ENCODE data around the gene ARHGAP22. TPM values are rescaled to one million over a fixed set of nuclear protein-coding genes. Genes with fewer than 3 reads are reported as not detected.
A peak's percentile ranks its signal among the peaks of the same experiment; 100 is the strongest.

Gene ARHGAP22
- total RNA-seq, 1 experiment from 2014 or later, result 0.24 TPM

GRCh38 chr10:48574322-48574796, 30.5 kb downstream of the ARHGAP22 start:
- in situ Hi-C loops (cut with HindIII; ENCODE audit: low pct_unique_long_range_greater_than_20kb, low sequenced_read_pairs), result no loop called here
- DNase-seq (ENCODE audit: low read depth, low spot score), result no peak

DNA sequence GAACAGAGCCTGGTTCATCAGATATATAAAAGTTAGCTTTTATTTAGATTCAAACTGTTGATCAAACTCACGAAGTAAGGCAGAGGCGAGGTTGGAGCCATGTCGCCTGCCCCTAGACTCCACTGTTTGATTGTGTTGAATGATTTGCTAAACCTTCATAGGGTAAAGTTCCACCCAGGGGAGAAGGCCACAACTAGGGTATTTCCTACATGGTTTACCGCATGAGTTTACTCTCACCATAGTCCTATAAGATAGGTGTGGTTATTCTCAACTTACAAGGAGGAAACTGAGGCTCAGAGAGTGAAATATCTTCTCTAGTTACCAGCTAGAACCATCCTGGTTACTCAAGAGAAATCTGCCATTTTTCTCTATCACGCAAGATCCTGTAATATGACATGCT, 31.8 kb downstream of the ARHGAP22 start:
- no peak for DNase-seq (ENCODE audit: low read depth, low spot score)
- in situ Hi-C loops (cut with HindIII; ENCODE audit: low pct_unique_long_range_greater_than_20kb, low sequenced_read_pairs), result no loop called here

- in situ Hi-C loops (cut with HindIII; ENCODE audit: low pct_unique_long_range_greater_than_20kb, low sequenced_read_pairs), result no loop called here
- DNase-seq (ENCODE audit: low read depth, low spot score), result no peak
These were observed 32.5 kb downstream of the ARHGAP22 start for GRCh38 chr10:48572414-48572813.

DNA sequence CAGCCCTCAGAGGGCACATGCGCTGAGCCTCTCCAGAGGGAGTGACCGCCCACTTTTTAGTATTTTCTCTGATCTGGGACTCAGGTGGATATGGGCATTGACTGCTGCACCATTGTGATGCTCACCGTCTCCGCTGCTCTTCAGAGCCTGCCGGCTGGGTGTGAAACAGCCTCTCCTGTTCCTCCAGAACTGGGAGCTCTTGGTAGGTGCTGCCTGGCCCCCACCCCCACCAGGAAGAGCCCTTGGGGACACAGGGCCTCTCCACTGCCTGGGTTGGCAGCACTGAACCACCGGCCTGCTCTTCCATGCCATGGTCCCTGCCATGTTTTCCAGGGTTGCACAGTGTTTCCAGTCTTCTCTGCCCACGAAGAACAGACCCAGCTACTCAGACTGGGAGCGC, 36.3 kb downstream of the ARHGAP22 start:
- no peak for DNase-seq (ENCODE audit: low read depth, low spot score)
- in situ Hi-C loops (cut with HindIII; ENCODE audit: low pct_unique_long_range_greater_than_20kb, low sequenced_read_pairs), result no loop called here

DNA sequence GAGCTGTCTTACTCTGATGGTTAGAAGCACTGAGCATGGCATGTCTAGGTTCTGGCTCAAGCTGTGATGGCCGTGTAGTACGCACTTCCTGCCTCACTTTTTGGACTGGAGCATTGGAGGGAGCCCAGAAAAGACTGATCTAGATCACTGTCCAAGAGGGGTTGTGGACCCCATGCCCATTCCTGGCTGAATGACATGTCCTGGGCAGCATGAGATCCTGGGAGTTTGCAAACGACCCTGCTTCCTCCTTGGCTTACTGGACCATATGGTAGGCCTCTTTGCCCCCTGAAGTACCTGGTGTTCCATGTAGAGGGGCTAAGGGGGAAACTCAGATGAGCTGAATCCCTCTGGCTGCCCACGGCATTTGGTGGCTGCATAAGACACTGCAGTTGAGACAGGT, 36.7 kb downstream of the ARHGAP22 start:
- in situ Hi-C loops (cut with HindIII; ENCODE audit: low pct_unique_long_range_greater_than_20kb, low sequenced_read_pairs), result no loop called here
- DNase-seq (ENCODE audit: low read depth, low spot score), result no peak

- in situ Hi-C loops (cut with HindIII; ENCODE audit: low pct_unique_long_range_greater_than_20kb, low sequenced_read_pairs), result no loop called here
- DNase-seq (ENCODE audit: low read depth, low spot score), result no peak
These were observed 37.5 kb downstream of the ARHGAP22 start for GRCh38 chr10:48567346-48567745.

- in situ Hi-C loops (cut with HindIII; ENCODE audit: low pct_unique_long_range_greater_than_20kb, low sequenced_read_pairs), result no loop called here
- DNase-seq (ENCODE audit: low read depth, low spot score), result no peak
These were observed 40.3 kb downstream of the ARHGAP22 start for GRCh38 chr10:48564466-48565160.

DNA sequence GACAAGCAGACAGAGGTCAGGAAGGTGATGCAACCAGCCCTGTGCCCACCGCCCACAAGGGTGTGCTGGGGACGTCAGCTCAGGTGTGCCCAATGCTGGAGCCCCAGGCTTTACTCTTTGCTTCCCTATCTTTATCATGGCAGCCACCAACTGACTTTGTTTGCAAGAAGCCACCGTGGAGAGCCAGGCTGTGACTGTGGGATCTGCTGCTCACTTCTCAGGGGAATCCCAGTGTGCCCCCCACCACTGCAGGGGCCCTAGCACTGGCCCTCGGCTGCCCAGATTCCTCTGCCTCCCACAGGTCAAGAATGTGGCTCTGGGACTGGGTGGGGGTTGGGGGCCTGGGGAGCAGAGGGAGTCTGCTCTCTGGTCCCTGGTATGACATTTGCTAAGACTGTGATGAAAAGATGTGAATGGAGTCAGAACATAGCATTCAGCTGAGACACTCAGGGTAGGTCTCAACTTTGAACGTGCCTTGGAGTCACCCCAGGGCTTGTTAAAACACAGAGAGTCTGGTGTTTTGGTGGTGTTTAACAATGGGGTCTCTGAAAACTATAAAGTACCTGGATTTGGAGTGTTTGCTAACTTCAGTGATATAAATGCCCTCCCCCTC, 47.3 kb downstream of the ARHGAP22 start:
- in situ Hi-C loops (cut with HindIII; ENCODE audit: low pct_unique_long_range_greater_than_20kb, low sequenced_read_pairs), result no loop called here
- no peak for DNase-seq (ENCODE audit: low read depth, low spot score)

GRCh38 chr10:48556713-48557112, 48.2 kb downstream of the ARHGAP22 start:
- in situ Hi-C loops (cut with HindIII; ENCODE audit: low pct_unique_long_range_greater_than_20kb, low sequenced_read_pairs), result no loop called here
- no peak for DNase-seq (ENCODE audit: low read depth, low spot score)

- in situ Hi-C loops (cut with HindIII; ENCODE audit: low pct_unique_long_range_greater_than_20kb, low sequenced_read_pairs), result no loop called here
- DNase-seq (ENCODE audit: low read depth, low spot score), result no peak
These were observed 48.8 kb downstream of the ARHGAP22 start for GRCh38 chr10:48556065-48556464.

DNA sequence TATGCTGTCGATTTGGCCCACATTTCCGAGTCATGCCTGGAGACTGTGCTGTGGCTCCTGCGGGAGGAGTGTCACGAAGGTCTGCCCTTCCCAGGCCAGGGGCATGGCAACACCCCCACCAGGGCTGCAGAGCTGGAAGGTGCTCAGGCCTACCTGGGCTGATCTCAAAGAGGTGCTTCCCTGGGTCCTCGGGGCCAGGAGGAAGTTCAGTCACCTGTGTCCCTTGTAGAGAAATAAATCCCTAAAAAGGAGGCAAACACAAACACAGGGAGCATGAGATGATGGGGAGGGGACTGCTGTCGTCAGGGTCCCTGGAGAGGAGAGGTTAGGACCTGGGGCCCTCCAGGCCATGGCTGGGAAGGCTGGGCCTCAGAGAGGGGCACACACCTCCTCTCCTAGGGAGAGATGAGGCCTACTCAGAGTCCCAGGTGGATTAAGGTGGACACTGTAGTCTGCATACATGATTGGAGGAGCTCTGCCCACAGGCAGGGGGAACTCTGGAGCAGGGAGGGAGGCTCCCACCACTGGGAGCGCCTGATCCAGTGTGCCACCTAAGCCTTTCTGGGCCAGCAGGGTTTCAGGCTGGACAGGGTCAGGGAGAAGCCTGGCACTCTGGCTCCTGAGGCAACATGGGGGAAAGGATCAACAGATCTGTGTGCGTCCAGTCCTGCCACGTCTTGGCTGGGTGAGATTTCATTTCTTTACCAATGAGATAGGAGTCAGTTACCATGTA, 49.4 kb downstream of the ARHGAP22 start:
- in situ Hi-C loops (cut with HindIII; ENCODE audit: low pct_unique_long_range_greater_than_20kb, low sequenced_read_pairs), result no loop called here
- DNase-seq (ENCODE audit: low read depth, low spot score), result no peak

DNA sequence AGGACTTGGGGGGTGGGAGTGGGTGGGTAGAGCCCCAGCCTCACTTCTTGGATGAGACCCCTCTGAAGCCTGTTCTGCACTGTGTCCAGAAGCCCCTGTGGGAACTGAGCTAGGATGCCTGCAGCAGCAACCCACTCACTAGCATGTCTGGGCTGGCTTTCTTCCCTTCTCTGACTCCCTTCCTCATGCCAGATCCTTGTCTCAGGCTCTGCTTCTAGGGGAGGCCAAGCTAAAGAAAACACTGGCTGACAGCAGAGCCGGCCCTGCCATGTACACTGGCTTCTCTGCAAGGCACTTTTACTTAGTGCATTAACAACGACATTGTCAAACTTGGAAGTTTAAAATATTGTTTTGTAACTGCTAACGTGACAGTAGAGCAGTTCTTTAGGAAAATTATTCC, 50.2 kb downstream of the ARHGAP22 start:
- no peak for DNase-seq (ENCODE audit: low read depth, low spot score)
- in situ Hi-C loops (cut with HindIII; ENCODE audit: low pct_unique_long_range_greater_than_20kb, low sequenced_read_pairs), result no loop called here

DNA sequence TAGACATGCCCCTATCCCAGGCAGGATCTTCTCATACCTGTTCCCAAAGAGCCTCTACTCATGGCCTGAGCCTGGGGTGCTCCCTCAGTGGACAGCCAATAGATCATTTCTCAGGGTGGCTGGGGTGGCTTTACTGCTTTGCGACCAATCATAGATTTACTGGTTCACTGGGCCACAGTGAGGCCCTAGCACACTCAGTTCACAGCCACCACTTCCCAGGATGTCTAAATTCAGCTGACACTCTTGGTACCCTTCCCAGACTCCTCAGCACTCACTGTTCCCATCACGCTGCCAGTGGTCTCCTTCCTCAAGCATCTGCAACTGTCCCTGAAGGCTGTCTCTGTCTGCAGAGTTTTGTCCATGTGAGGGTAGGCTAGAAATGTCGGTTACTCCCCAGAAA, 50.6 kb downstream of the ARHGAP22 start:
- in situ Hi-C loops (cut with HindIII; ENCODE audit: low pct_unique_long_range_greater_than_20kb, low sequenced_read_pairs), result no loop called here
- DNase-seq (ENCODE audit: low read depth, low spot score), result no peak

- in situ Hi-C loops (cut with HindIII; ENCODE audit: low pct_unique_long_range_greater_than_20kb, low sequenced_read_pairs), result no loop called here
- DNase-seq (ENCODE audit: low read depth, low spot score), result no peak
These were observed 51.8 kb downstream of the ARHGAP22 start for GRCh38 chr10:48552946-48553564.

- in situ Hi-C loops (cut with HindIII; ENCODE audit: low pct_unique_long_range_greater_than_20kb, low sequenced_read_pairs), result no loop called here
- peak; percentile 47 for DNase-seq (ENCODE audit: low read depth, low spot score)
These were observed 52.8 kb downstream of the ARHGAP22 start for GRCh38 chr10:48551861-48552591.

GRCh38 chr10:48550977-48551376, 53.9 kb downstream of the ARHGAP22 start:
- in situ Hi-C loops (cut with HindIII; ENCODE audit: low pct_unique_long_range_greater_than_20kb, low sequenced_read_pairs), result no loop called here
- no peak for DNase-seq (ENCODE audit: low read depth, low spot score)

GRCh38 chr10:48550071-48550691, 54.7 kb downstream of the ARHGAP22 start:
- DNase-seq (ENCODE audit: low read depth, low spot score), result no peak
- in situ Hi-C loops (cut with HindIII; ENCODE audit: low pct_unique_long_range_greater_than_20kb, low sequenced_read_pairs), result no loop called here
